D721Med (cell line): ENCODE measurements around the gene PTCD2.
"Not testable (repeated sequence)": the region's sequence is repeated elsewhere in the genome, so short reads cannot be mapped to it uniquely, and the experiment has no call there.

ENCODE experiments used
- DNase-seq: peaks from one replicate; pipeline ENCODE4 v3.0.0; 2011; ENCODE audit warnings: low spot score; ENCODE audit not compliant: insufficient read length
- FAIRE-seq: peaks from 2 replicates; lab custom pipeline; 2011; peaks lifted over from hg19 to GRCh38; lab: Jason Lieb, UNC
- CTCF ChIP-seq: IDR thresholded peaks from 2 replicates; pipeline ENCODE4 v1.5.1; 2012; ENCODE audit warnings: mild to moderate bottlenecking, control low read depth; ENCODE audit not compliant: insufficient read depth; ENCODE audit errors: missing control alignments

The PTCD2 gene

GRCh38 chr5:72296256-72296655 lies 23.9 kb upstream of the PTCD2 start:
- no peak for TF ChIP-seq CTCF
- FAIRE-seq = peak; percentile 85
- no peak for DNase-seq

- not testable (repeated sequence) for DNase-seq, FAIRE-seq
These were observed 22.0 kb upstream of the PTCD2 start for GRCh38 chr5:72298136-72298535.

GRCh38 chr5:72298711-72299110 lies 21.5 kb upstream of the PTCD2 start:
- FAIRE-seq (no peak), DNase-seq (no peak)
- no peak for TF ChIP-seq CTCF

GRCh38 chr5:72300590-72301339 lies 19.4 kb upstream of the PTCD2 start:
- peak; percentile 48 for FAIRE-seq
- no peak for TF ChIP-seq CTCF
- no peak for DNase-seq

GRCh38 chr5:72301557-72301956 lies 18.6 kb upstream of the PTCD2 start:
- DNase-seq (no peak), FAIRE-seq (no peak)
- no peak for TF ChIP-seq CTCF

GRCh38 chr5:72302171-72302570 lies 18.0 kb upstream of the PTCD2 start:
- no peak for FAIRE-seq
- DNase-seq = no peak
- TF ChIP-seq CTCF = no peak

GRCh38 chr5:72305194-72306142 lies 14.7 kb upstream of the PTCD2 start:
- DNase-seq = no peak

More at GRCh38 chr5:72305194-72306142, 14.7 kb upstream of the PTCD2 start:
- peak; percentile 6 for FAIRE-seq
- TF ChIP-seq CTCF = no peak
